Endodermal cell (in vitro differentiated cells): Measurements from ENCODE around the gene SUSD6. TPM values are rescaled to one million over a fixed set of nuclear protein-coding genes. Genes with fewer than 3 reads are reported as not detected.

Source experiments
- DNase-seq: peaks from one replicate; pipeline ENCODE4 v3.0.0-alpha.2; 2017
- H3K27ac ChIP-seq: 2 replicates; pipeline ENCODE4 v1.5.1; 2013; ENCODE audit warnings: mild to moderate bottlenecking, low read depth, low read length, moderate library complexity
- H3K27me3 ChIP-seq: 2 replicates; pipeline ENCODE4 v1.6.1; 2013; ENCODE audit warnings: mild to moderate bottlenecking, low read length, moderate library complexity; ENCODE audit not compliant: insufficient read depth, control insufficient read depth, poor library complexity, severe bottlenecking
- H3K36me3 ChIP-seq: 2 replicates; pipeline ENCODE4 v1.7.0; 2013; ENCODE audit warnings: mild to moderate bottlenecking, low read length, moderate library complexity; ENCODE audit not compliant: control insufficient read depth, insufficient read depth
- H3K4me1 ChIP-seq: one replicate; pipeline ENCODE4 v1.7.0; 2013; ENCODE audit warnings: low read length; ENCODE audit not compliant: control insufficient read depth, insufficient read depth
- H3K4me3 ChIP-seq: 2 replicates; pipeline ENCODE4 v1.5.1; 2013; ENCODE audit warnings: mild to moderate bottlenecking, low read length, moderate library complexity
- H3K9ac ChIP-seq: 2 replicates; pipeline ENCODE4 v1.6.1; 2013; ENCODE audit warnings: mild to moderate bottlenecking, low read length, moderate library complexity; ENCODE audit not compliant: poor library complexity, severe bottlenecking; ENCODE audit errors: extremely low read depth
- H3K9me3 ChIP-seq: 2 replicates; pipeline ENCODE4 v1.6.1; 2013; ENCODE audit warnings: mild to moderate bottlenecking, low read length, moderate library complexity; ENCODE audit not compliant: control insufficient read depth
- H3K27ac Mint-ChIP-seq: 2 replicates; pipeline ENCODE4 v1.8.0; 2020; ENCODE audit warnings: mixed read lengths
- H3K27me3 Mint-ChIP-seq: 2 replicates; pipeline ENCODE4 v1.8.0; 2021; ENCODE audit warnings: mild to moderate bottlenecking, mixed read lengths; ENCODE audit not compliant: insufficient read depth
- H3K36me3 Mint-ChIP-seq: 2 replicates; pipeline ENCODE4 v1.8.0; 2020; ENCODE audit warnings: low read depth, mixed read lengths
- H3K4me1 Mint-ChIP-seq: 2 replicates; pipeline ENCODE4 v1.8.0; 2020; ENCODE audit warnings: mixed read lengths
- H3K4me3 Mint-ChIP-seq: 2 replicates; pipeline ENCODE4 v1.8.0; 2020; ENCODE audit warnings: mild to moderate bottlenecking, moderate library complexity, mixed read lengths
- H3K9me3 Mint-ChIP-seq: 2 replicates; pipeline ENCODE4 v1.8.0; 2020; ENCODE audit warnings: mild to moderate bottlenecking, mixed read lengths
- CTCF ChIP-seq: fragments of 200-600 bp; sonication (generic); conservative IDR thresholded peaks from 2 replicates; pipeline ENCODE4 v1.5.0; 2021; ENCODE audit warnings: antibody characterized with exemption, mild to moderate bottlenecking
- WGBS, 2 experiments: methylation state at CpG; one replicate each; pipeline versions ENCODE4 v1.1.5 to v1.1.7; 2013; ENCODE audit warnings: missing lambda C conversion rate in 2 of 2, mixed read lengths in 1 of 2; ENCODE audit not compliant: insufficient coverage in 1 of 2, insufficient read length in 1 of 2; 5-methylcytosine and 5-hydroxymethylcytosine counted together
- total RNA-seq, 2 donors: library from RNA; stranded (reverse); fragmentation: NEBNext Ultra II Directional in 1 of 2; extraction: Animal tissue kit (Norgen Biotek cat#: 25700) in 1 of 2; gene quantifications; 2 replicates in 1 of 2; 3 replicates in 1 of 2; pipeline ENCODE4 v1.2.1, GENCODE V29; 2021

Gene SUSD6
- total RNA-seq, 2 donors from 2014 or later: 5.7 to 5.9 TPM

GRCh38 chr14:69612783-69613130 lies 1.4 kb downstream of the SUSD6 start:
- peak overlapping the region; percentile 64 for H3K4me3 Mint-ChIP-seq
- 40 to 60% methylated on average over 2 of the region's 2 CpGs for WGBS, 2 experiments
- Histone ChIP-seq H3K27me3 (no peaks in the 10 kb centered on the region), H3K9ac (peak overlapping the region; percentile 74), H3K9me3 (no peaks in the 10 kb centered on the region), H3K4me1 (peaks cover 12% of the 10 kb centered on the region), H3K27ac (no peak overlapping the region), H3K36me3 (no peaks in the 10 kb centered on the region), H3K4me3 (peak overlapping the region; percentile 95)
- no peak for DNase-seq
- peak overlapping the region; percentile 12 for H3K27ac Mint-ChIP-seq
- H3K9me3 Mint-ChIP-seq: no peaks in the 10 kb centered on the region
- peaks cover 36% of the 10 kb centered on the region for H3K4me1 Mint-ChIP-seq
- no peaks in the 10 kb centered on the region for H3K27me3 Mint-ChIP-seq
- peak; percentile 50 for TF ChIP-seq CTCF
- H3K36me3 Mint-ChIP-seq: no peaks in the 10 kb centered on the region

- Histone ChIP-seq H3K4me3 (peak overlapping the region; percentile 95), H3K36me3 (no peaks in the 10 kb centered on the region), H3K27ac (no peak overlapping the region), H3K4me1 (peaks cover 12% of the 10 kb centered on the region), H3K9ac (no peak overlapping the region), H3K9me3 (no peaks in the 10 kb centered on the region), H3K27me3 (no peaks in the 10 kb centered on the region)
- no peaks in the 10 kb centered on the region for H3K27me3 Mint-ChIP-seq
- no peak for DNase-seq
- no peak for TF ChIP-seq CTCF
- H3K4me3 Mint-ChIP-seq: peak overlapping the region; percentile 64
- H3K4me1 Mint-ChIP-seq: peaks cover 36% of the 10 kb centered on the region
- H3K36me3 Mint-ChIP-seq: no peaks in the 10 kb centered on the region
- WGBS, 2 experiments: 87 to 88% methylated on average over 3 to 4 of the region's 4 CpGs
- no peaks in the 10 kb centered on the region for H3K9me3 Mint-ChIP-seq
- no peak overlapping the region for H3K27ac Mint-ChIP-seq
These were observed 2.1 kb downstream of the SUSD6 start for GRCh38 chr14:69613312-69614073.

- H3K9me3 Mint-ChIP-seq: no peaks in the 10 kb centered on the region
- TF ChIP-seq CTCF: no peak
- 81 to 84% methylated on average over 2 of the region's 2 CpGs for WGBS, 2 experiments
- no peaks in the 10 kb centered on the region for H3K27me3 Mint-ChIP-seq
- DNase-seq: no peak
- H3K36me3 Mint-ChIP-seq: no peaks in the 10 kb centered on the region
- Histone ChIP-seq H3K9me3 (no peaks in the 10 kb centered on the region), H3K27me3 (no peaks in the 10 kb centered on the region), H3K4me3 (no peak overlapping the region), H3K9ac (no peak overlapping the region), H3K4me1 (peaks cover 12% of the 10 kb centered on the region), H3K36me3 (no peaks in the 10 kb centered on the region), H3K27ac (no peak overlapping the region)
- H3K4me3 Mint-ChIP-seq: no peak overlapping the region
- no peak overlapping the region for H3K27ac Mint-ChIP-seq
- peaks cover 34% of the 10 kb centered on the region for H3K4me1 Mint-ChIP-seq
These were observed 3.2 kb downstream of the SUSD6 start for GRCh38 chr14:69614592-69614991.
